B cell (primary cell): Measurements from ENCODE around the gene RNF44.

Experiments used
- EZH2 ChIP-seq: IDR thresholded peaks from 2 replicates; pipeline ENCODE4 v1.6.1; 2012; ENCODE audit warnings: borderline replicate concordance, low read depth, mild to moderate bottlenecking, moderate library complexity, low read length; ENCODE audit not compliant: insufficient read depth, poor library complexity, severe bottlenecking
- TF ChIP-seq, protein P1 (sequence below): fragments of 200-600 bp; IDR thresholded peaks from one replicate; pipeline ENCODE4 v1.8.0; 2022; ENCODE audit warnings: antibody characterized with exemption, mild to moderate bottlenecking

DNA sequence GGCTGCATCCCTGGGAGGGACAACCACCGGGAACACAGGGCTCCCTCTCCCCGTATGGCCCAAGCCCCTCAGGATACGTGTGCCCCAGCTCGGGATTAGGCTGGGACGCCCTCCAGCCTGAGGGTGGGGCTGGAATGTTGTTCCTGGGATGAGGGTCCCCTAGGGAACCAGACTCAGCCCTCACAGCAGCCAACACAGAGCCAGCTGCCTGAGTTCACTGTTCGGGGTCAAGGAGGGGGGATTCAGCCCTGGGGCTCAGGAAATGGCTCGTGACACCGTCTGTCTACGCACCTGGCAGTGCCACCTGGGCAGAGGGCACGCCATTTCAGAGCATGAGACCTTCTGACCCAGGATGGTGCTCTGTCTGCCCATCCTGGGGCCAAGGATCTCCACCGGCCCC is 8.9 kb downstream of the RNF44 start:
- TF ChIP-seq, protein P1, sequence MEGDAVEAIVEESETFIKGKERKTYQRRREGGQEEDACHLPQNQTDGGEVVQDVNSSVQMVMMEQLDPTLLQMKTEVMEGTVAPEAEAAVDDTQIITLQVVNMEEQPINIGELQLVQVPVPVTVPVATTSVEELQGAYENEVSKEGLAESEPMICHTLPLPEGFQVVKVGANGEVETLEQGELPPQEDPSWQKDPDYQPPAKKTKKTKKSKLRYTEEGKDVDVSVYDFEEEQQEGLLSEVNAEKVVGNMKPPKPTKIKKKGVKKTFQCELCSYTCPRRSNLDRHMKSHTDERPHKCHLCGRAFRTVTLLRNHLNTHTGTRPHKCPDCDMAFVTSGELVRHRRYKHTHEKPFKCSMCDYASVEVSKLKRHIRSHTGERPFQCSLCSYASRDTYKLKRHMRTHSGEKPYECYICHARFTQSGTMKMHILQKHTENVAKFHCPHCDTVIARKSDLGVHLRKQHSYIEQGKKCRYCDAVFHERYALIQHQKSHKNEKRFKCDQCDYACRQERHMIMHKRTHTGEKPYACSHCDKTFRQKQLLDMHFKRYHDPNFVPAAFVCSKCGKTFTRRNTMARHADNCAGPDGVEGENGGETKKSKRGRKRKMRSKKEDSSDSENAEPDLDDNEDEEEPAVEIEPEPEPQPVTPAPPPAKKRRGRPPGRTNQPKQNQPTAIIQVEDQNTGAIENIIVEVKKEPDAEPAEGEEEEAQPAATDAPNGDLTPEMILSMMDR = no peak
- TF ChIP-seq EZH2 = no peak
